SK-N-SH treated with all-trans-retinoic acid at 6 μM for 48 hours (cell line): Measurements from ENCODE around the gene AEBP2.
A peak's percentile ranks its signal among the peaks of the same experiment; 100 is the strongest.

Experiments
- ATAC-seq: fragments of 200-7000 bp; cut with Tn5 transposase; 3 replicates; pipeline ENCODE4 v1.9.1; 2020; ENCODE audit warnings: mild to moderate bottlenecking, moderate library complexity
- ARNTL ChIP-seq: fragments of 450-650 bp; formaldehyde crosslinking; IDR thresholded peaks from 2 replicates; pipeline ENCODE4 v1.5.0; 2020; ENCODE audit warnings: low read depth, mild to moderate bottlenecking, moderate library complexity, borderline replicate concordance
- BACH2 ChIP-seq: fragments of 250-450 bp; sonication (Bioruptor Pico); IDR thresholded peaks from 2 replicates; pipeline ENCODE4 v1.9.0; 2021; ENCODE audit warnings: mild to moderate bottlenecking, borderline replicate concordance
- CSDC2 ChIP-seq: fragments of 250-450 bp; sonication (Bioruptor Pico); IDR thresholded peaks from 2 replicates; pipeline ENCODE4 v1.5.0; 2020; ENCODE audit warnings: mild to moderate bottlenecking, moderate library complexity
- CSRNP3 ChIP-seq: fragments of 250-450 bp; sonication (Bioruptor Pico); IDR thresholded peaks from 2 replicates; pipeline ENCODE4 v1.5.1; 2021; ENCODE audit warnings: mild to moderate bottlenecking, moderate library complexity
- ESRRG ChIP-seq: fragments of 250-450 bp; sonication (Bioruptor Pico); IDR thresholded peaks from 2 replicates; pipeline ENCODE4 v1.6.1; 2021; ENCODE audit warnings: mild to moderate bottlenecking
- GLIS3 ChIP-seq: fragments of 250-450 bp; sonication (Bioruptor Pico); IDR thresholded peaks from 2 replicates; pipeline ENCODE4 v1.5.0; 2020; ENCODE audit warnings: mild to moderate bottlenecking, moderate library complexity
- ISL1 ChIP-seq: fragments of 250-450 bp; sonication (Bioruptor Pico); IDR thresholded peaks from 2 replicates; pipeline ENCODE4 v2.1.2; 2022; ENCODE audit warnings: mild to moderate bottlenecking, moderate library complexity
- OSR1 ChIP-seq: fragments of 250-450 bp; sonication (Bioruptor Pico); IDR thresholded peaks from 2 replicates; pipeline ENCODE4 v1.8.0; 2022; ENCODE audit warnings: moderate library complexity, mild to moderate bottlenecking, inconsistent platforms
- PATZ1 ChIP-seq: fragments of 250-450 bp; sonication (Bioruptor Pico); IDR thresholded peaks from 2 replicates; pipeline ENCODE4 v1.8.0; 2020; ENCODE audit warnings: mild to moderate bottlenecking, moderate library complexity, borderline replicate concordance
- POU6F1 ChIP-seq: fragments of 250-450 bp; sonication (Bioruptor Pico); IDR thresholded peaks from 2 replicates; pipeline ENCODE4 v1.8.0; 2021; ENCODE audit warnings: low read depth, mild to moderate bottlenecking, moderate library complexity, borderline replicate concordance
- PPARA ChIP-seq: fragments of 250-450 bp; sonication (Bioruptor Pico); IDR thresholded peaks from 2 replicates; pipeline ENCODE4 v1.5.0; 2020; ENCODE audit warnings: mild to moderate bottlenecking, borderline replicate concordance
- RARB ChIP-seq: fragments of 250-450 bp; sonication (Bioruptor Pico); IDR thresholded peaks from 2 replicates; pipeline ENCODE4 v1.8.0; 2021; ENCODE audit warnings: mild to moderate bottlenecking, moderate library complexity
- SNAI2 ChIP-seq: fragments of 250-450 bp; sonication (Bioruptor Pico); IDR thresholded peaks from 2 replicates; pipeline ENCODE4 v1.5.0; 2020; ENCODE audit warnings: mild to moderate bottlenecking, moderate library complexity
- TCF4 ChIP-seq: fragments of 250-450 bp; sonication (Bioruptor Pico); IDR thresholded peaks from 2 replicates; pipeline ENCODE4 v1.8.0; 2021; ENCODE audit warnings: mild to moderate bottlenecking, moderate library complexity, borderline replicate concordance
- TOX ChIP-seq: fragments of 250-450 bp; sonication (Bioruptor Pico); IDR thresholded peaks from 2 replicates; pipeline ENCODE4 v1.8.0; 2021; ENCODE audit warnings: mild to moderate bottlenecking, moderate library complexity, borderline replicate concordance
- TSHZ2 ChIP-seq: fragments of 250-450 bp; sonication (Bioruptor Pico); IDR thresholded peaks from 2 replicates; pipeline ENCODE4 v1.5.0; 2020; ENCODE audit warnings: mild to moderate bottlenecking, moderate library complexity
- ZC3H10 ChIP-seq: fragments of 250-450 bp; sonication (Bioruptor Pico); IDR thresholded peaks from 2 replicates; pipeline ENCODE4 v1.5.1; 2021; ENCODE audit warnings: mild to moderate bottlenecking, moderate library complexity
- ZFP3 ChIP-seq: fragments of 250-450 bp; sonication (Bioruptor Pico); IDR thresholded peaks from 2 replicates; pipeline ENCODE4 v1.5.0; 2020; ENCODE audit warnings: mild to moderate bottlenecking, moderate library complexity
- ZFP30 ChIP-seq: fragments of 450-650 bp; formaldehyde crosslinking; IDR thresholded peaks from 2 replicates; pipeline ENCODE4 v1.5.0; 2022; ENCODE audit warnings: mild to moderate bottlenecking, moderate library complexity
- ZNF565 ChIP-seq: fragments of 450-650 bp; formaldehyde crosslinking; conservative IDR thresholded peaks from 2 replicates; pipeline ENCODE4 v1.5.0; 2020; ENCODE audit warnings: low read depth, mild to moderate bottlenecking, moderate library complexity
- ZNF70 ChIP-seq: fragments of 450-650 bp; formaldehyde crosslinking; IDR thresholded peaks from 2 replicates; pipeline ENCODE4 v1.5.0; 2020; ENCODE audit warnings: mild to moderate bottlenecking, moderate library complexity
- ZNF8 ChIP-seq: fragments of 450-650 bp; formaldehyde crosslinking; IDR thresholded peaks from 2 replicates; pipeline ENCODE4 v1.5.0; 2020; ENCODE audit warnings: mild to moderate bottlenecking, moderate library complexity

Gene AEBP2

GRCh38 chr12:19530637-19531023 is 91.3 kb downstream of the AEBP2 start:
- TF ChIP-seq ISL1 (no peak), CSRNP3 (CRISPR knock-in tag) (0 out of 2 replicates have a peak, but pooled peaks have one; percentile 16), PATZ1 (CRISPR knock-in tag) (no peak), OSR1 (CRISPR knock-in tag) (no peak)
- peak; percentile 24 for ATAC-seq

- no peak for ATAC-seq
- TF ChIP-seq ARNTL (CRISPR knock-in tag) (no peak), ESRRG (CRISPR knock-in tag) (no peak), OSR1 (CRISPR knock-in tag) (no peak), CSDC2 (no peak)
Measured at GRCh38 chr12:19533567-19533966, 94.3 kb downstream of the AEBP2 start.

- no peak for ATAC-seq
- TF ChIP-seq ZC3H10, result no peak
Measured at GRCh38 chr12:19539071-19539470, 99.8 kb downstream of the AEBP2 start.

GRCh38 chr12:19539836-19540235 is 100.5 kb downstream of the AEBP2 start:
- no peak for ATAC-seq
- TF ChIP-seq ZNF8 (CRISPR knock-in tag) (no peak), ZNF565 (no peak), PATZ1 (CRISPR knock-in tag) (no peak), OSR1 (CRISPR knock-in tag) (no peak), RARB (CRISPR knock-in tag) (no peak), TSHZ2 (CRISPR knock-in tag) (no peak), TOX (CRISPR knock-in tag) (no peak), ZNF70 (CRISPR knock-in tag) (no peak), ZFP3 (CRISPR knock-in tag) (no peak), PPARA (CRISPR knock-in tag) (no peak), ISL1 (no peak), SNAI2 (CRISPR knock-in tag) (no peak)

- no peak for ATAC-seq
- TF ChIP-seq TCF4 (CRISPR knock-in tag) (no peak), ZFP3 (CRISPR knock-in tag) (no peak), GLIS3 (no peak), ZNF8 (CRISPR knock-in tag) (no peak), TOX (CRISPR knock-in tag) (no peak), ARNTL (CRISPR knock-in tag) (no peak), ZNF565 (no peak), POU6F1 (CRISPR knock-in tag) (no peak), CSRNP3 (CRISPR knock-in tag) (no peak), CSDC2 (no peak), PPARA (CRISPR knock-in tag) (no peak), ZNF70 (CRISPR knock-in tag) (no peak), BACH2 (CRISPR knock-in tag) (no peak), ZFP30 (CRISPR knock-in tag) (no peak), PATZ1 (CRISPR knock-in tag) (no peak)
Measured at GRCh38 chr12:19542606-19543005, 103.3 kb downstream of the AEBP2 start.
